ENCODE data around the gene PPIF. TPM values are rescaled to one million over a fixed set of nuclear protein-coding genes. Genes with fewer than 3 reads are reported as not detected.

The PPIF gene
- total and polyA plus RNA-seq, 2 of the 13 experiments (the other 11 are each of a cell fraction or from before 2014, with no cell fraction given): 147 to 157 TPM

GRCh38 chr10:79300711-79301110, 46.6 kb upstream of the PPIF start:
- no peak for FAIRE-seq
- in situ Hi-C loops (cut with HindIII; ENCODE audit: extremely low pct_ligation_motif_present, low pct_unique_long_range_greater_than_20kb) (no loop called here), intact Hi-C loops (cut with micrococcal nuclease; ENCODE audit: unreplicated experiment) (no loop called here)
- no peak for DNase-seq (ENCODE audit: low spot score)
- no peak overlapping the region for H3K4me3 ChIP-seq (replicated peaks in 1 of 3; ENCODE audit: insufficient read depth in 1 of 3, low read depth in 2 of 3, low read length in 3 of 3)
- 99% methylated on average over 14 of the region's 24 CpGs for WGBS (ENCODE audit: low lambda C conversion rate)
- no peak overlapping the region for H2AFZ ChIP-seq (ENCODE audit: low read length)
- H3K36me3 ChIP-seq (replicated peaks in 1 of 2; ENCODE audit: control insufficient read depth in 1 of 2, insufficient read depth in 2 of 2, low read length in 2 of 2): peaks cover 49 to 95% of the 10 kb centered on the region in 2 experiments
- ChIA-PET CTCF (ENCODE audit: low intra/inter-chr PET ratio, low total read pairs) (no interaction called here), POLR2A (no interaction called here)
- no peak overlapping the region for H3K4me2 ChIP-seq (ENCODE audit: low read depth, low read length)
- H3K9me3 ChIP-seq (ENCODE audit: low read length): no peaks in the 10 kb centered on the region
- H3K27ac ChIP-seq (ENCODE audit: extremely low read length, insufficient read depth, low read length): no peak overlapping the region
- no peaks in the 10 kb centered on the region for H3K27me3 ChIP-seq (ENCODE audit: control insufficient read depth in 1 of 2, insufficient read depth in 2 of 2, low read length in 2 of 2)
- H3K4me1 ChIP-seq (ENCODE audit: insufficient read depth, low read length): peaks cover 12% of the 10 kb centered on the region; the same call in 1 of the 2 replicates
- H4K20me1 ChIP-seq (ENCODE audit: insufficient read depth, low read length): no peaks in the 10 kb centered on the region; the same call in 1 of the 2 replicates
- no peak for ATAC-seq
- no peak for TF ChIP-seq ZNF225 (CRISPR knock-in tag; IDR thresholded peaks at IDR 0.05)
- TF ChIP-seq, protein P1, sequence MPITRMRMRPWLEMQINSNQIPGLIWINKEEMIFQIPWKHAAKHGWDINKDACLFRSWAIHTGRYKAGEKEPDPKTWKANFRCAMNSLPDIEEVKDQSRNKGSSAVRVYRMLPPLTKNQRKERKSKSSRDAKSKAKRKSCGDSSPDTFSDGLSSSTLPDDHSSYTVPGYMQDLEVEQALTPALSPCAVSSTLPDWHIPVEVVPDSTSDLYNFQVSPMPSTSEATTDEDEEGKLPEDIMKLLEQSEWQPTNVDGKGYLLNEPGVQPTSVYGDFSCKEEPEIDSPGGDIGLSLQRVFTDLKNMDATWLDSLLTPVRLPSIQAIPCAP (CRISPR knock-in tag; IDR thresholded peaks at IDR 0.05; ENCODE audit: low read depth): no peak
- no peak overlapping the region for H3K9ac ChIP-seq (ENCODE audit: insufficient read depth, low read depth, low read length)
- no peaks in the 10 kb centered on the region for H3K79me2 ChIP-seq (ENCODE audit: insufficient read depth, low read length)
- no TSS peak for BruUV-seq (replicated peaks)

GRCh38 chr10:79301754-79302530, 45.3 kb upstream of the PPIF start:
- no peak; the same call in 2 of the 3 replicates for ATAC-seq
- Histone ChIP-seq H3K9ac (ENCODE audit: insufficient read depth, low read depth, low read length) (no peak overlapping the region), H3K4me3 (replicated peaks in 1 of 3; ENCODE audit: insufficient read depth in 1 of 3, low read depth in 2 of 3, low read length in 3 of 3) (no peak overlapping the region), H3K36me3 (replicated peaks in 1 of 2; ENCODE audit: control insufficient read depth in 1 of 2, insufficient read depth in 2 of 2, low read length in 2 of 2) (peaks cover 57 to 95% of the 10 kb centered on the region in 2 experiments), H3K4me1 (ENCODE audit: insufficient read depth, low read length) (peaks cover 12% of the 10 kb centered on the region; the same call in 1 of the 2 replicates), H3K27me3 (ENCODE audit: control insufficient read depth in 1 of 2, insufficient read depth in 2 of 2, low read length in 2 of 2) (no peaks in the 10 kb centered on the region), H4K20me1 (ENCODE audit: insufficient read depth, low read length) (no peaks in the 10 kb centered on the region; the same call in 1 of the 2 replicates), H3K4me2 (ENCODE audit: low read depth, low read length) (no peak overlapping the region), H2AFZ (ENCODE audit: low read length) (no peak overlapping the region), H3K9me3 (ENCODE audit: low read length) (no peaks in the 10 kb centered on the region), H3K79me2 (ENCODE audit: insufficient read depth, low read length) (no peaks in the 10 kb centered on the region), H3K27ac (ENCODE audit: extremely low read length, insufficient read depth, low read length) (no peak overlapping the region)
- DNase-seq (ENCODE audit: low spot score): no peak
- ChIA-PET CTCF (ENCODE audit: low intra/inter-chr PET ratio, low total read pairs) (no interaction called here), POLR2A (interaction anchor here (0.7 kb wide), 1 partner anchor 33 kb away, joined by 3 read pairs; no protein-coding TSS in a partner anchor)
- WGBS (ENCODE audit: low lambda C conversion rate): 88% methylated on average over 8 of the region's 19 CpGs
- BruUV-seq (replicated peaks): no TSS peak
- intact Hi-C loops (cut with micrococcal nuclease; ENCODE audit: unreplicated experiment): no loop called here
- in situ Hi-C loops (cut with HindIII; ENCODE audit: extremely low pct_ligation_motif_present, low pct_unique_long_range_greater_than_20kb): no loop called here
- no peak for FAIRE-seq
- TF ChIP-seq SALL2 (CRISPR knock-in tag; IDR thresholded peaks at IDR 0.05) (no peak), HOMEZ (CRISPR knock-in tag; IDR thresholded peaks at IDR 0.05; ENCODE audit: low read depth) (no peak), HHEX (CRISPR knock-in tag; IDR thresholded peaks at IDR 0.05) (no peak), SMARCC2 (IDR thresholded peaks at IDR 0.05) (no peak), AGO2 (optimal IDR thresholded peaks at IDR 0.05; ENCODE audit: low read depth, low read length) (peak; percentile 68), ZNF562 (CRISPR knock-in tag; IDR thresholded peaks at IDR 0.05; ENCODE audit: borderline replicate concordance) (no peak), ETV5 (CRISPR knock-in tag; IDR thresholded peaks at IDR 0.05; ENCODE audit: borderline replicate concordance) (no peak), POLR2A (IDR thresholded peaks at IDR 0.05; ENCODE audit: insufficient read depth in 1 of 2, low read depth in 2 of 2, low read length in 2 of 2) (0 out of 4 replicates have a peak, but pooled peaks of 1 of the 2 experiments have one; percentile 11)
- TF ChIP-seq, protein P2, sequence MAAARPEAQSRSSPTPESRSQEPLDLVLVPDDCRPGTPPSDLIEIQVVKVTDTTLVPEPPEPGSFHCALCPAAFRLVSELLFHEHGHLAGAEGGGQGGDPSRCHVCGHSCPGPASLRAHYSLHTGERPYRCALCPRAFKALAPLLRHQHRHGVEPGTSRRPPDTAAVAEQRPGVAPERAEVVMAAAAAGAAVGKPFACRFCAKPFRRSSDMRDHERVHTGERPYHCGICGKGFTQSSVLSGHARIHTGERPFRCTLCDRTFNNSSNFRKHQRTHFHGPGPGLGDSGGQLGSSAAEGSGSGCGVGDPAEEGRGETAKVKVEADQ (CRISPR knock-in tag; IDR thresholded peaks at IDR 0.05; ENCODE audit: borderline replicate concordance): no peak
- TF ChIP-seq, protein P3, sequence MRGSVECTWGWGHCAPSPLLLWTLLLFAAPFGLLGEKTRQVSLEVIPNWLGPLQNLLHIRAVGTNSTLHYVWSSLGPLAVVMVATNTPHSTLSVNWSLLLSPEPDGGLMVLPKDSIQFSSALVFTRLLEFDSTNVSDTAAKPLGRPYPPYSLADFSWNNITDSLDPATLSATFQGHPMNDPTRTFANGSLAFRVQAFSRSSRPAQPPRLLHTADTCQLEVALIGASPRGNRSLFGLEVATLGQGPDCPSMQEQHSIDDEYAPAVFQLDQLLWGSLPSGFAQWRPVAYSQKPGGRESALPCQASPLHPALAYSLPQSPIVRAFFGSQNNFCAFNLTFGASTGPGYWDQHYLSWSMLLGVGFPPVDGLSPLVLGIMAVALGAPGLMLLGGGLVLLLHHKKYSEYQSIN (CRISPR knock-in tag; IDR thresholded peaks at IDR 0.05; ENCODE audit: borderline replicate concordance): no peak

All from HepG2 (cell line).